Bronchial epithelial cell (primary cell): ENCODE results near the gene TSPAN2. TPM values are rescaled to one million over a fixed set of nuclear protein-coding genes. Genes with fewer than 3 reads are reported as not detected.
"Not testable (repeated sequence)": the region's sequence is repeated elsewhere in the genome, so short reads cannot be mapped to it uniquely, and the experiment has no call there.

ENCODE experiments used
- DNase-seq: peaks from one replicate; pipeline ENCODE4 v3.0.0-alpha.2; 2010; ENCODE audit warnings: low read depth
- FAIRE-seq: peaks from 2 replicates; lab custom pipeline; 2011; peaks lifted over from hg19 to GRCh38; lab: Jason Lieb, UNC
- H3K27me3 ChIP-seq: 2 replicates; pipeline ENCODE4 v1.5.1; 2011; ENCODE audit warnings: low read length; ENCODE audit not compliant: control insufficient read depth, insufficient read depth
- H3K36me3 ChIP-seq: 2 replicates; pipeline ENCODE4 v1.5.1; 2011; ENCODE audit warnings: low read length; ENCODE audit not compliant: control insufficient read depth, insufficient read depth
- H3K4me3 ChIP-seq: 2 replicates; pipeline ENCODE4 v1.5.1; 2011; ENCODE audit warnings: mild to moderate bottlenecking, low read depth, low read length, control low read depth
- CTCF ChIP-seq: IDR thresholded peaks from 2 replicates; pipeline ENCODE4 v1.5.1; 2011; ENCODE audit warnings: mild to moderate bottlenecking, moderate library complexity, low read length, control low read depth, inconsistent platforms; ENCODE audit not compliant: insufficient read depth, severe bottlenecking
- total RNA-seq: library from RNA; depleted of rRNA; stranded (reverse); fragments of >200 nt; gene quantifications from 2 replicates; pipeline ENCODE4 v1.2.1, GENCODE V29; 2014

Gene TSPAN2
- total RNA-seq, 1 donor from 2014 or later = 0.26 TPM

GRCh38 chr1:115023593-115023992 lies 65.7 kb downstream of the TSPAN2 start:
- Histone ChIP-seq H3K4me3 (no peak overlapping the region), H3K27me3 (no peaks in the 10 kb centered on the region), H3K36me3 (no peaks in the 10 kb centered on the region)
- no peak for FAIRE-seq
- DNase-seq = no peak
- no peak for TF ChIP-seq CTCF

GRCh38 chr1:115021145-115021544 lies 68.2 kb downstream of the TSPAN2 start:
- H3K36me3 ChIP-seq = no peaks in the 10 kb centered on the region
- TF ChIP-seq CTCF = no peak
- H3K27me3 ChIP-seq = no peaks in the 10 kb centered on the region
- no peak for DNase-seq
- FAIRE-seq = no peak
- no peak overlapping the region for H3K4me3 ChIP-seq

- not testable (repeated sequence) for H3K4me3 ChIP-seq, DNase-seq, FAIRE-seq, H3K27me3 ChIP-seq, H3K36me3 ChIP-seq
Measured at GRCh38 chr1:115019549-115019948, 69.8 kb downstream of the TSPAN2 start.

GRCh38 chr1:115013792-115014191 lies 75.5 kb downstream of the TSPAN2 start:
- H3K4me3 ChIP-seq = no peak overlapping the region
- no peak for TF ChIP-seq CTCF
- no peaks in the 10 kb centered on the region for H3K36me3 ChIP-seq
- no peak for FAIRE-seq
- DNase-seq = no peak
- H3K27me3 ChIP-seq = no peaks in the 10 kb centered on the region

- FAIRE-seq = no peak
Measured at GRCh38 chr1:115012434-115012833, 76.9 kb downstream of the TSPAN2 start.

GRCh38 chr1:115012006-115012405 lies 77.3 kb downstream of the TSPAN2 start:
- FAIRE-seq = no peak
- H3K4me3 ChIP-seq = no peak overlapping the region
- no peak for DNase-seq

More at GRCh38 chr1:115012434-115012833, 76.9 kb downstream of the TSPAN2 start:
- TF ChIP-seq CTCF = no peak
- no peak overlapping the region for H3K4me3 ChIP-seq
- DNase-seq = no peak
- no peaks in the 10 kb centered on the region for H3K27me3 ChIP-seq
- H3K36me3 ChIP-seq = no peaks in the 10 kb centered on the region

More at GRCh38 chr1:115012006-115012405, 77.3 kb downstream of the TSPAN2 start:
- TF ChIP-seq CTCF = no peak
- Histone ChIP-seq H3K27me3 (no peaks in the 10 kb centered on the region), H3K36me3 (no peaks in the 10 kb centered on the region)
